Stimulated activated CD4-positive, alpha-beta T cell treated with anti-CD3 and anti-CD28 coated beads, Interleukin-12 subunit alpha, Interleukin-12 subunit beta, amount 100 ng/mL, for 4 hours (primary cell): Measurements from ENCODE around the gene ZNF726.
"Not testable (repeated sequence)": the region's sequence is repeated elsewhere in the genome, so short reads cannot be mapped to it uniquely, and the experiment has no call there.

ENCODE experiments used
- DNase-seq: peaks from one replicate; pipeline ENCODE4 v3.0.0-alpha.2; 2020

The ZNF726 gene

GRCh38 chr19:23946569-23946968 is 31.9 kb downstream of the ZNF726 start:
- DNase-seq = no peak

GRCh38 chr19:23949611-23950010 is 34.9 kb downstream of the ZNF726 start:
- no peak for DNase-seq

- DNase-seq = no peak
Measured at GRCh38 chr19:23956051-23956450, 41.4 kb downstream of the ZNF726 start.

- no peak for DNase-seq
Measured at GRCh38 chr19:23957660-23958281, 43.1 kb downstream of the ZNF726 start.

GRCh38 chr19:23963396-23963795 is 48.7 kb downstream of the ZNF726 start:
- not testable (repeated sequence) for DNase-seq

- DNase-seq = not testable (repeated sequence)
Measured at GRCh38 chr19:23963881-23964280, 49.2 kb downstream of the ZNF726 start.

GRCh38 chr19:23964334-23964733 is 49.6 kb downstream of the ZNF726 start:
- not testable (repeated sequence) for DNase-seq

- no peak for DNase-seq
Measured at GRCh38 chr19:23969630-23970029, 54.9 kb downstream of the ZNF726 start.

- DNase-seq = no peak
Measured at GRCh38 chr19:23971598-23971997, 56.9 kb downstream of the ZNF726 start.

- no peak for DNase-seq
Measured at GRCh38 chr19:23972161-23972560, 57.5 kb downstream of the ZNF726 start.

- DNase-seq = no peak
Measured at GRCh38 chr19:23974941-23975340, 60.3 kb downstream of the ZNF726 start.

- not testable (repeated sequence) for DNase-seq
Measured at GRCh38 chr19:23976631-23977030, 61.9 kb downstream of the ZNF726 start.

- DNase-seq = not testable (repeated sequence)
Measured at GRCh38 chr19:23977256-23977655, 62.6 kb downstream of the ZNF726 start.

GRCh38 chr19:23978068-23978467 is 63.4 kb downstream of the ZNF726 start:
- DNase-seq = no peak

- no peak for DNase-seq
Measured at GRCh38 chr19:23980805-23981204, 66.1 kb downstream of the ZNF726 start.

- DNase-seq = no peak
Measured at GRCh38 chr19:23981863-23982262, 67.2 kb downstream of the ZNF726 start.

- no peak for DNase-seq
Measured at GRCh38 chr19:23983406-23983805, 68.7 kb downstream of the ZNF726 start.
